MG63 (cell line): ENCODE data around the gene CCDC12. TPM values are rescaled to one million over a fixed set of nuclear protein-coding genes. Genes with fewer than 3 reads are reported as not detected.
A peak's percentile ranks its signal among the peaks of the same experiment; 100 is the strongest.

Source experiments
- DNase-seq: peaks from one replicate; pipeline ENCODE4 v3.0.0-alpha.2; 2020
- H3K27me3 ChIP-seq: fragments of 250-450 bp; sonication (Bioruptor Pico); 2 replicates; pipeline ENCODE4 v1.5.1; 2020; ENCODE audit warnings: mild to moderate bottlenecking, moderate library complexity
- H3K36me3 ChIP-seq: fragments of 250-450 bp; sonication (Bioruptor Pico); 2 replicates; pipeline ENCODE4 v1.5.1; 2020; ENCODE audit warnings: mild to moderate bottlenecking, moderate library complexity
- H3K4me3 ChIP-seq: fragments of 250-450 bp; sonication (Bioruptor Pico); 2 replicates; pipeline ENCODE4 v1.5.1; 2020; ENCODE audit warnings: mild to moderate bottlenecking, moderate library complexity
- H3K9me3 ChIP-seq: fragments of 250-450 bp; sonication (Bioruptor Pico); 2 replicates; pipeline ENCODE4 v1.5.1; 2020; ENCODE audit warnings: mild to moderate bottlenecking, moderate library complexity
- total RNA-seq: library from RNA; depleted of rRNA; stranded (reverse); fragments of >200 nt; shearing (Covaris generic); gene quantifications from 2 replicates; pipeline ENCODE4 v1.2.3, GENCODE V29; 2014; ENCODE audit warnings: low replicate concordance

Gene CCDC12
- total RNA-seq, 1 experiment from 2014 or later: 12.0 TPM

DNA sequence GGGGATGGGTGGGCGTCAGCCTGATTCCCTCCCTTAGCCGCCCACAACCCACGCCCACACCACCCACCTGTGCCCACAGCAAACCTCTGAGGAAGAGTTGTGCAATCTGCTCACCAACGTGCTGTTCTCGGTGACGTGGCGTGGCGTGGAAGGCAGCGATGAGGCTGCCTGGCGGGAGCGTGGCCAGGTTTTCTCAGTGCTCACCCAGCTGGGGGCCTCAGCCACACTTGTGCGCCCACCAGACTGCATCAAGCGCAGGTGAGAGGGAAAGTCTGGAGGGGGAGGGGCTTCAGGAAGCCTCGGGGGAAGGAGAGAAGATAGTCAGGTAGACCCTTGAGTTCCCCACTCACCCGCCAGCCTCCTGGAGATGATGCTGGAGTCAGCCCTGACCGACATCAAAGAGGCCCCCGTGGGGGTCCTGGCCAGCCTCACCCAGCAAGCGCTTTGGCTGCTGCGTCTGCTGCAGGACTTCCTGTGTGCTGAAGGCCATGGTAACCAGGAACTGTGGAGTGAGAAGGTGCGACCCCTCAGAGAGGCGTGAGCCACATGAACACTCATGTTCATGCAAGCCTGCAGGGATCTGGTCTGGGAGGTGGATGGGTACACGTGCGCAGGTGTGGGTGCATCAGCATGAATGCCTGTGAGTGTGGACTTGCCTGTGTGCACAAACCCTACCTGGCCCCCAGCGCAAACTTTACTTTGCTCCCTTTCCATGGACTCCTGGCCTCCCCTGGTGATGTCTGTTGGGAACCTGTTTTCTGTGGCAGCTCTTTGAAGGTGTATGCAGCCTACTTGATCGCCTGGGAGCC is 24.6 kb upstream of the CCDC12 start:
- Histone ChIP-seq H3K36me3 (no peaks in the 10 kb centered on the region), H3K27me3 (no peaks in the 10 kb centered on the region), H3K9me3 (no peaks in the 10 kb centered on the region), H3K4me3 (no peak overlapping the region)
- DNase-seq: no peak

DNA sequence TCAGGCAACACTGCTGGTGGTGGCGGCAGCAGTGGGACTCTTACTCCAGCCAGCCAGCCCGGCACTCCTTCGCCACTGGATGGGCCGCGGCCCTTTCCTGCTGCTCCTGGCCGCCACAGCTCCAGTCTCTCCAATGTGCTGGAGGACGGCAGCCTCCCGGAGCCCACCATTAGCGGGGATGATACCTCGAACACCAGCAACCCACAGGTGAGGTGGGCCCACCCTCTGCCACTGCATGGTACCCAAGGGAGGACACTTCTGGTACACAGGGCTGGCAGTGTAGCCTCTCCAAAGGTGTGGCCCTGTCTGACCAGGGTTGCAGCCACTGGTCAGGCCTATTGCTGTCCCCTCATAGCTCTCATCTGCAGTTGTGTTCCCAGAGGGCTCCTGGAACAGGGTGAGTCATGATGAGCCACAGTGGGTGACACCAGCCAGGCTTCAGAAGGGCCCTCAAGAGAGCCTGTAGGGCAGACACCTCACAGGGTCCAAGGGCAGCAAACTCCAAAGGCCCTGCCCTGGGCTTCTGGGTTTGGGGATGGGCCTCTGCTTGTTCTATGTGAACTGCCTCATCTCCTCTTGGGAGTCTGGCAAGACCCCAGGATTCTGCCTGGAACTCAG is 23.8 kb upstream of the CCDC12 start:
- Histone ChIP-seq H3K36me3 (no peaks in the 10 kb centered on the region), H3K27me3 (no peaks in the 10 kb centered on the region), H3K4me3 (no peak overlapping the region), H3K9me3 (no peaks in the 10 kb centered on the region)
- DNase-seq: no peak

DNA sequence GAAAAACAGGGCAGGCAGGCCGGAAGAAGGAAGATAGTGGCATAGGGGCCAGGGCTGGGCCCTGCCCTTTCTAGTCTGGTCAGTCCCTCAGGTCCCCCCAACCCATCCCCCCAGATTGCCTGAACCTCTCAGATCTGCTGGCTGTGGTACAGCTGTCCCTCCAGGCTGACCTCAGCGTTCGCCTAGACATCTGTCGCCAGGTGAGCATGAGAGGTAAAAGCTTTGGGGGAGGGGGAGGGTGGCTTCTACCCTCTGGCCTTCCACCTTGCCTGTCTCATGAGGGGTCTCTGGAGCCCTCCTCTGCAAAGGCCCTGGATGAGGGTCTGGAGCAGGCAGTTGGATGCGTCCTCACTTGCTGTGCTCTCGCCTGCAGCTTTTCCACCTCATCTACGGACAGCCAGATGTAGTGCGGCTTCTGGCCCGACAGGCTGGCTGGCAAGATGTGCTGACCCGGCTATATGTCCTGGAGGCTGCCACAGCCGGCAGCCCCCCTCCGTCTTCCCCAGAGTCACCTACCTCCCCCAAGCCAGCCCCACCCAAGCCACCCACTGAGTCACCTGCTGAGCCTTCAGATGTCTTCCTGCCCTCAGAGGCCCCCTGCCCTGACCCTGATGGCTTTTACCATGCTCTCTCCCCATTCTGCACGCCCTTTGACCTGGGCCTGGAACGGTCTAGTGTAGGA is 23.1 kb upstream of the CCDC12 start:
- DNase-seq: no peak
- no peak overlapping the region for H3K4me3 ChIP-seq
- H3K9me3 ChIP-seq: no peaks in the 10 kb centered on the region
- H3K36me3 ChIP-seq: no peaks in the 10 kb centered on the region
- H3K27me3 ChIP-seq: no peaks in the 10 kb centered on the region

DNA sequence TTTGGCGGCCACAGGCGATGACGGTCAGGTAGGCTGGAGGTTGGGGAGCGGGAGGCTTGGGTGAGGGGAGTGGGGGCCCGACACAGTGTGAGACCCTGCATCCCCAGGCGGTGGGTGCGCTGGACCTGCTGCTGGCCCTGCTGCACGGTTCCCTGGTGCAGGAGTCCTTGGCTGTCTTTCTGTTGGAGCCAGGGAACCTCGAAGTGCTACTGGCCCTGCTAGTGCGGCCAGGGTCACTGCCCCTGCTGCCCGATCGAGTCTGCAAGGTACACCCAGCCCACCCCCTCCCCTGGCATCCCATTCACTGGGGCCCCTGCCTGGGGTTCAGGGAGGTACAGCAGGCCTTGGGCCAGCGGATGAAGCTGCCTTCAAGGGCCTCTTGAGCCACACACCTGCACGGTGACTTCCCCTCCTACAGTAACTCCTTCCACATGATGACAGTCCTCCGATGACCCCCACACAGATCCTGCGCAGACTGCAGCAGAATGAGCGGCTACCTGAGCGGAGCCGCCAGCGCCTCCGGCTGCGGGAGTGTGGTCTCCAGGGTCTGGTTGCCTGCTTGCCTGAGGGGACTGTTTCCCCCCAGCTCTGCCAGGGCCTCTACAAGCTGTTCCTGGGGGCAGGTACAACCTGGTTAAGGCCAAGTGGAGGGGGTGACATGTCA is 22.4 kb upstream of the CCDC12 start:
- Histone ChIP-seq H3K4me3 (no peak overlapping the region), H3K9me3 (no peaks in the 10 kb centered on the region)

DNA sequence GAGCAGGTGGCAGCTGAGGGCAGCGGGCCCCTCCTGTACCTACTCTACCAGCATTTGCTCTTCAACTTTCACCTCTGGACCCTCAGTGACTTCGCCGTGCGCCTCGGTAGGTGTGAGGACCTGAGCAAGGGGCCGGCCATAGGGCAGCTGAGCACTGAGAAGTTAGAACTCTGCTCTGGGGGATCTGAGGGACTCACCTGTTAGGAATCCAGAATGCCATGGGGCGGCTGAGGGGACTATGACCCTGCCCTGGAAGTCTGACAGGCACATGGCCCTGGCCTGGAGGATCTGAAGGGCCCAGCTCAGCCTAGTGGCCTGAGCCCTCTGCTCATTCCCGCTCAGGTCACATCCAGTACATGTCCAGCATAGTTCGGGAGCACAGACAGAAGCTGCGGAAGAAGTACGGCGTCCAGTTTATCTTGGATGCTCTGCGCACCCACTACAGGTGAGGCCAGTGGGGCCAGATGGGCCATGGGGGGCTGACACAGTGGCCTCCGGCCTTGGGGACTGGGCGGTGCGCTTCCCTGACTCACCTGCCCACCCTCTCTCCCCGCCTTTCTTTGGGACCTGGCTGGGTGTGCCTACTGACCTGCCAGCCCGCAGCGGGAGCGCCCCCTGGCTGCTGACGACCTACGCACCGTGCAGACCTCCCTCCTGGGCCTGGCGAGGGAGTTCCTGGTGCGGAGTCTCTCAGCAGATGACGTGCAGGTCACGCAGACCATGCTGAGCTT is 21.7 kb upstream of the CCDC12 start:
- no peaks in the 10 kb centered on the region for H3K9me3 ChIP-seq
- H3K36me3 ChIP-seq: no peaks in the 10 kb centered on the region
- DNase-seq: peak; percentile 15
- H3K4me3 ChIP-seq: no peak overlapping the region
- no peaks in the 10 kb centered on the region for H3K27me3 ChIP-seq

More for the DNA sequence above, 22.4 kb upstream of the CCDC12 start:
- no peak for DNase-seq
- H3K27me3 ChIP-seq: no peaks in the 10 kb centered on the region
- no peaks in the 10 kb centered on the region for H3K36me3 ChIP-seq

DNA sequence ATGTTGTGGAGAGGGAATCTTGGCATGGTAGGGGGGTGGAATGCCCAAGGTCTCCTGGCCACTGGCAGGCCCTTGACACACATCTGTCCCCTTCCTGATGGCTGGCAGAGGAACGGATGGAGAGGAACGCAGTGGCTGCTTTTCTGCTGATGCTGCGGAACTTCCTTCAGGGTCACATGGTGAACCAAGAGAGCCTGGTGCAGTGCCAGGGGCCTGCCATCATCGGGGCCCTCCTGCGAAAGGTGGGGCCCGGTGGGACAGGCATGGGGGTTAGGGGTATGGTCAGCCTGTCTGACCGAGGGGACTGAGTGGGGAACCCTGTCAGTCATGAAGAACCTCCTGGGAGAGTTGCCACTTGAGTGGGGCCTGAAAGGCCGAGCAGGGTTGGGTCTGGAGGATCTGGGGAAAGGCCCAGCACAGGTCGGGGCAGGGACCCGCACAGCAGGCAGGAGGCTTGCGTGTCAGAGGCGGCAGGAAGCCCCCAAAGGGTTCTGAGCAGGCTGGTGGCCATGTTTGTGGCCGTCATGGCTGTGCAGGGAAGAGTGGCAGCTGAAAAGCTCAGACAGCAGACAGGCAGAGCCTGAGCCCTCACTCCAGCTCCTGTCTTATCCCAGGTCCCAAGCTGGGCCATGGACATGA is 21.0 kb upstream of the CCDC12 start:
- no peak overlapping the region for H3K4me3 ChIP-seq
- H3K36me3 ChIP-seq: no peaks in the 10 kb centered on the region
- no peaks in the 10 kb centered on the region for H3K9me3 ChIP-seq
- DNase-seq: no peak
- H3K27me3 ChIP-seq: no peaks in the 10 kb centered on the region

DNA sequence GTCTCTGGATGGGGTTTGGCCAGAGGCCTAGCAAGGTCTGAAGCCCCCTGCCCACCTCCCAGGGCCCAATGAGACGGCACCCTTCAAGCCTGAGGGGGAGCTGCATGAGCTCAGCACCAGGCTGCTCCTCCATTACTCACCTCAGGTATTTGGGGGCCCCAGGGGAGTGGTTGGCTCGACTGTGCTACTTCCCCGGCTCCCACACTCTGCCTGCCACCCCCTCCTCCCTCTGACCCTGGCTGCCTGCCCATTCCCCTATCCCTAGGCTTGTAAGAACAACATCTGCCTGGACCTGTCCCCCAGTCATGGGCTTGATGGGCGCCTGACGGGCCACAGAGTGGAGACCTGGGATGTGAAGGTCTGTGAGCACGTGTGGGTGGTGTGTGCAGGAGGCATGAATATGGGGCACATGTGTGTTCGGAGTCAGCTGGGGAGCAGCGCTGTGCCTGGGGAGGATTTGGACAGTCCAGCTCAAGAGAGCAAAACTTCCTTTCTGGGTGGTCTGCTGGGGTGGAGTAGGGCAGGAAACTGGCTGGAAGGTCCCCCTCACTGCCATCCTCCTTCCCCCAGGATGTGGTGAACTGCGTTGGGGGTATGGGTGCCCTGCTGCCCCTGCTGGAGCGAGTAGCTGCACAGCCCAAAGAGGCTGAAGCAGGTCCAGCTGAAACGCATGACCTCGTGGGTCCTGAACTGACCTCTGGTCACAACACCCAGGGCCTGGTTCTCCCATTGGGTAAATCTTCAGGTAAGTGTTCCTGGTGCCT is 20.3 kb upstream of the CCDC12 start:
- Histone ChIP-seq H3K9me3 (no peaks in the 10 kb centered on the region), H3K4me3 (no peak overlapping the region), H3K36me3 (no peaks in the 10 kb centered on the region), H3K27me3 (no peaks in the 10 kb centered on the region)
- no peak for DNase-seq

DNA sequence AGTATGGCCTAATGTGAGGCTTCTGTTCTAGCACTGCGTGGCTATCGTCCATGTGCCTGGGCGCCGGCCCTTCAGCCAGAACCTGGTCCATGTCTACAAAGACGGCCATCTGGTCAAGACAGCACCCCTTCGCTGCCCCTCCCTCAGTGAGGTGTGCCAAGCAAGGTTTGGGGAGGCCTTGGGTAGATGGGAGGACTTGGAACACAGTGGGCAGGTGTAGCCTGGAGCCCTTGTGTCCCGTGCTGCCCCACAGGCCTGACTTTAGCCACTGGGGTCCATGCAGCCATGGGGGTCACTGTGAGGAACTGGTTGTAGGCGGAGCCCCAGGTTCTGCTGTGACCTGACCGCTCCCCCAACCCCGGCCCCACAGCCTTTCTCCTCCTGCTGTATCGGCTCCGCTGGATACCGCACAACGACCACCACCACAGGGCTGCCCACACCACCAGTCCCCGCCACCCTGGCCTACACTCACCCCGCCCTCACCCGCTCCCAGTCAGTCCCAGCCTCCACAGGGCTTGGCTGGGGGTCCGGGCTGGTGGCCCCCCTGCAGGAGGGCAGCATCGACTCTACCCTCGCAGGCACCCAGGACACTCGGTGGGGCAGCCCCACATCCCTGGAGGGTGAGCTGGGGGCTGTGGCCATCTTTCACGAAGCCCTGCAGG is 19.5 kb upstream of the CCDC12 start:
- Histone ChIP-seq H3K36me3 (no peaks in the 10 kb centered on the region), H3K27me3 (no peaks in the 10 kb centered on the region), H3K4me3 (no peak overlapping the region), H3K9me3 (no peaks in the 10 kb centered on the region)
- no peak for DNase-seq

DNA sequence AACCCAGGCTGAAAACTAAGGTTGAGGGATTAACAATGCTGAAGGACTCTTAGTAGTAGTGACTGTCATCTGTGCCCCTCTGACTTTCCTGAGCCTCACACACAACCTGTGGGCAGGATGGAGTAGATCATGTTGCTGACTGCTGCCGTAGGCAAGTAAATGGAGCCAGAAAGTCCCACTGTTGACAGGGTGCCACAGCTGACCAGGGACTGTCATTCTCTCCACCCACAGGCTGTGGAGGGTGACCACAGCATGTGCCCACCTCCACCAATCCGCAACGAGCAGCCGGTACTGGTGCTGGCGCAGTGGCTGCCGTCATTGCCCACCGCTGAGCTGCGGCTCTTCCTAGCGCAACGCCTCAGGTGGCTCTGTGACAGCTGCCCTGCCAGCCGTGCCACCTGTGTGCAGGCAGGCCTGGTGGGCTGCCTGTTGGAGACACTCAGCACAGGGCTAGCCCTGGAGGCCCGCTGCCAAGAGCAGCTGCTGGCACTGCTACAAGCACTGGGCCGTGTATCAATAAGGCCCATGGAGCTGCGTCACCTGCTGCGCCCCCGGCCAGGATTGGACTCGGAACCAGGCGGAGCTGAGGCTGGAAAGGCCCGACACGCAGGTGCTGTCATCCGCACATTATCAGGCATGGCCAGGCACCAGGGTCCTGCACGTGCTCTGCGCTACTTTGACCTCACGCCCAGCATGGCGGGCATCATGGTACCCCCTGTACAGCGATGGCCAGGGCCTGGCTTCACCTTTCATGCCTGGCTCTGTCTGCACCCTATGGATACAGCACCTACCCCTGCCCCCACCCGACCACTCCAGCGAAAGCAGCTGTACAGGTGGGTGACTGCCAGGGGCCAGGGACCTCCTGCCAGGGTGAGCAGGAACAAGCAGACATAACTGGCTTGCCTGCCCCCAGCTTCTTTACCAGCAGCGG is 18.5 kb upstream of the CCDC12 start:
- no peaks in the 10 kb centered on the region for H3K9me3 ChIP-seq
- H3K27me3 ChIP-seq: no peaks in the 10 kb centered on the region
- DNase-seq: no peak
- H3K36me3 ChIP-seq: no peaks in the 10 kb centered on the region
- H3K4me3 ChIP-seq: no peak overlapping the region

DNA sequence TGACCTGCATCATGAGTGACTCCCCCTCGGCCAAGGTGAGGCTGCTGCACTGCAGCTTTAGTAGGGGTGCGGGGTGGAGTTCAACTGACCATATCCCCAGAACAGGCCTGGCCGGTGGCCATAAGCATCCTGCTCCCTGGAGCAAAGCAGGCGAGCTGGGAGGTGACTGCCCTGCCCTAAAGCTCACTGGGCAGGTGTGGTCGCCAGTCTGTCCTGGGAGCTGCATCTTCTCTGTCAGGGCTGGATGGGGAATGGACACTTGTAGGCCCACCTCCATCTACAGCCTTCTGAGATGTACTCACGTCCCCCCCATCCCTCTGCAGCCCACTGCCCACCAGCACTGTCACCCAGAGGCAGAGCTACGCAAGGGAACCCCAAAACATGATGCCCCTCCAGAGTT is 17.4 kb upstream of the CCDC12 start:
- no peaks in the 10 kb centered on the region for H3K36me3 ChIP-seq
- no peak for DNase-seq
- no peak overlapping the region for H3K4me3 ChIP-seq
- H3K9me3 ChIP-seq: no peaks in the 10 kb centered on the region
- no peaks in the 10 kb centered on the region for H3K27me3 ChIP-seq

DNA sequence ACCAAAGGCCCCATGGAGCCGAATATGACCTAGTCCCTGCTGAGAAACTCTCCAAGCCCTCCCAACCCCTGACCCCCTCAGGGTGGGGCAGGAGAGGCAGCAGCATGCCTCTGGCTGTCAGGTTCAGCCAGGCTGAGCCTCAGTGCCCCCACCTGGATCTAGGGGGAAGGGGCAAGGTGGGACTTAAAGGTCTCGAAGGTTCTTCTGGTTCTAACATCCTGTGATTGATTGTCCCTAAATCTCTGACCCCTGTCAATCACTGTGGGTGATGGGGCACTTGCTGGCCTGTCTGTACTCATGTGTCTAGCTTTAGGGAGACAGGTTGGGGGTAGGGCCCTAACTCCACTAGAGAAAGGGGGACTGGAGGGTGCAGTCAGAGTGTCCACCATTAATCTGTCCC is 16.7 kb upstream of the CCDC12 start:
- no peaks in the 10 kb centered on the region for H3K27me3 ChIP-seq
- H3K36me3 ChIP-seq: no peaks in the 10 kb centered on the region
- H3K9me3 ChIP-seq: no peaks in the 10 kb centered on the region
- no peak for DNase-seq
- H3K4me3 ChIP-seq: no peak overlapping the region

DNA sequence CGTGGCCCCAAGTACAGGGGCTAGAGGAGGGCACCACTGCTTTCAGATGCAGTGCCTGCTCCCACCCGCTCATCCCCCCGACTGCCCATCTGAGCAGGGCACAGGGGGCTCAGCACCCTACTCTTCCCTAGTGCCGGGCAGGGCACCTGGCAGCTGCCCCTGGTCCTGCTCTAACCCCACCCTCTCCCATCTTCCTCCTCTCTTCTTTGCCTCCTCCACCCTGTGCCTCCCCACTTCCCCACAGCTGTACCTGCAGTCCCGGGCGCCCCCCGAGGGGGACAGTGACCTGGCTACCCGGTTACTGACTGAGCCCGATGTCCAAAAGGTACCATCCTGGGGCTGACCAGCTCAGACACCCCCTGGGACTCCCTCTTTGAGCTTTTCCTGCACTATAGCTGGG is 15.7 kb upstream of the CCDC12 start:
- Histone ChIP-seq H3K4me3 (no peak overlapping the region), H3K27me3 (no peaks in the 10 kb centered on the region), H3K36me3 (no peaks in the 10 kb centered on the region), H3K9me3 (no peaks in the 10 kb centered on the region)
- DNase-seq: no peak

DNA sequence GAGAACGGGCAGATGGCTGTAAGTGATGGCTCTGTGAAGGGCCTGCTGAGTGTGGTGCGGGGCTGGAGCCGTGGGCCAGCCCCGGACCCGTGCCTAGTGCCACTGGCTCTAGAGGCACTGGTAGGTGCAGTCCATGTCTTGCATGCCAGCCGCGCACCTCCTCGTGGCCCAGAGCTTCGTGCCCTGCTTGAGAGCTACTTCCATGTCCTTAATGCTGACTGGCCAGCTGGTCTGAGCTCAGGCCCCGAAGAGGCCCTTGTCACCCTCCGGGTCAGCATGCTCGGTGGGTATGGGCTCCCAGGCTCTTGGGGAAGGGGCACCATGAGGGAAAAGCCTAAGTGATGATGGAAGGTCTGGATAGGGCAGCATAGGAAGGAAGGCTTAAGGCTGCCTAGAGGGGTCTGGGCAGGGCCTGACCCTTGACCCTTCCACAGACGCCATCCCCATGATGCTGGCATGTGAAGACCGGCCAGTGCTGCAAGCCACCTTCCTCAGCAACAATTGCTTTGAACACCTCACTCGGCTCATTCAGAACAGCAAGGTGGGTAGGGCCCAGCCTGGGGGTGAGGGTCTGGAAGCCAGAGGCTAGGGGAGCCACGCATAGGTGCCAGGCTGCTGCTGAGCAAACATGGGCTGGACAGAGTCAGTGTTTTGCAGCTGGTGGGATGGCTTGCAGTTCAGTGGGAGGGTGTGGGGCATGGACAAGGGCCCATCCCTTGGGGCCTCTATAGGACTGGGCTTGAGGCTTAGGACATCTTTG is 15.0 kb upstream of the CCDC12 start:
- DNase-seq: no peak
- Histone ChIP-seq H3K9me3 (no peaks in the 10 kb centered on the region), H3K27me3 (no peaks in the 10 kb centered on the region), H3K4me3 (no peak overlapping the region), H3K36me3 (no peaks in the 10 kb centered on the region)
